K562 (cell line): ENCODE results near the gene FBXW8. TPM values are rescaled to one million over a fixed set of nuclear protein-coding genes. Genes with fewer than 3 reads are reported as not detected.

Experiments used
- ATAC-seq: fragments of 200-7000 bp; cut with Tn5 transposase; 3 replicates; pipeline ENCODE4 v1.9.1; 2020; ENCODE audit warnings: moderate library complexity
- BruUV-seq: library from RNA; stranded (reverse); fragments of 400-500 nt; replicated peaks from 2 replicates; lab custom pipeline; 2021; lab: Mats Ljungman, UMichigan
- CTCF ChIA-PET: fragments of 300-600 bp; formaldehyde crosslinking; extraction: SDS; loops from one replicate; lab custom pipeline; 2021; ENCODE audit warnings: low intra/inter-chr PET ratio; lab: Yijun Ruan, JAX
- POLR2A ChIA-PET: fragments of 300-600, 350-650 bp; sonication (Branson Sonifier 250); formaldehyde crosslinking; extraction: SDS; loops from one replicate; lab custom pipeline; 2021; ENCODE audit warnings: antibody characterized with exemption, inconsistent platforms; lab: Yijun Ruan, JAX
- DNase-seq, 4 experiments: peaks; one replicate each; pipeline versions ENCODE4 v3.0.0 to v3.0.0-alpha.2; 2011 to 2018; ENCODE audit warnings: low spot score in 3 of 4, mixed read lengths in 3 of 4; ENCODE audit errors: extremely low read depth in 1 of 4
- FAIRE-seq: peaks from 2 replicates; lab custom pipeline; 2011; peaks lifted over from hg19 to GRCh38; lab: Jason Lieb, UNC
- H2AFZ ChIP-seq: 2 replicates; pipeline ENCODE4 v1.6.0; 2011; ENCODE audit warnings: low read depth, low read length, control low read depth, inconsistent platforms
- H3K27ac ChIP-seq: fragments of 200-600 bp; 3 replicates; pipeline ENCODE4 v1.8.0; 2011; ENCODE audit warnings: low read depth, mild to moderate bottlenecking, control low read depth, inconsistent platforms, low read length, moderate library complexity, mixed read lengths; ENCODE audit errors: extremely low read depth
- H3K27me3 ChIP-seq, 2 experiments: fragments of 300-600 bp in 1 of 2; 2 replicates in 1 of 2; 3 replicates in 1 of 2; pipeline versions ENCODE4 v1.6.0 to v1.8.0; 2011; ENCODE audit warnings: inconsistent platforms in 2 of 2, low read length in 2 of 2, mild to moderate bottlenecking in 1 of 2, mixed read lengths in 1 of 2, moderate library complexity in 1 of 2; ENCODE audit not compliant: control insufficient read depth in 2 of 2, insufficient read depth in 2 of 2
- H3K36me3 ChIP-seq: fragments of 300-600 bp; 3 replicates; pipeline ENCODE4 v1.8.0; 2011; ENCODE audit warnings: mild to moderate bottlenecking, low read length, inconsistent platforms; ENCODE audit not compliant: control insufficient read depth, insufficient read depth
- H3K4me1 ChIP-seq, 2 experiments: fragments of 200-600 bp in 1 of 2; replicated peaks in 1 of 2; 2 replicates in 1 of 2; 3 replicates in 1 of 2; pipeline versions ENCODE4 v1.5.1 to v1.8.0; 2011; ENCODE audit warnings: inconsistent platforms in 2 of 2, low read length in 2 of 2, mild to moderate bottlenecking in 1 of 2, mixed read lengths in 1 of 2, moderate library complexity in 1 of 2; ENCODE audit not compliant: control insufficient read depth in 2 of 2, insufficient read depth in 2 of 2
- H3K4me2 ChIP-seq: 2 replicates; pipeline ENCODE4 v1.6.1; 2011; ENCODE audit warnings: low read length, control low read depth, inconsistent platforms, mixed read lengths; ENCODE audit not compliant: insufficient read depth
- H3K4me3 ChIP-seq: fragments of 200-600 bp; sonication (generic), shearing (Covaris generic); 2 replicates; pipeline ENCODE4 v1.5.1; 2016; ENCODE audit warnings: control low read depth, inconsistent platforms
- H3K79me2 ChIP-seq: fragments of 200-600 bp; 3 replicates; pipeline ENCODE4 v1.8.0; 2011; ENCODE audit warnings: low read length, inconsistent platforms; ENCODE audit not compliant: control insufficient read depth, insufficient read depth
- H3K9ac ChIP-seq, 2 experiments: 2 replicates each; pipeline versions ENCODE4 v1.6.0 to v1.6.1; 2011; ENCODE audit warnings: low read depth in 2 of 2, low read length in 2 of 2, control low read depth in 1 of 2, inconsistent platforms in 1 of 2, mild to moderate bottlenecking in 1 of 2, mixed read lengths in 1 of 2; ENCODE audit not compliant: insufficient read depth in 1 of 2
- H3K9me1 ChIP-seq: one replicate; pipeline ENCODE4 v1.6.0; 2011; ENCODE audit warnings: inconsistent platforms, mild to moderate bottlenecking, low read length, moderate library complexity; ENCODE audit not compliant: control insufficient read depth, insufficient read depth
- H3K9me3 ChIP-seq: replicated peaks from 2 replicates; pipeline ENCODE4 v1.5.1; 2011; ENCODE audit warnings: low read depth, low read length, inconsistent platforms; ENCODE audit not compliant: control insufficient read depth, insufficient read depth
- H4K20me1 ChIP-seq: replicated peaks from 2 replicates; pipeline ENCODE4 v1.6.1; 2011; ENCODE audit warnings: low read length, inconsistent platforms, mixed read lengths; ENCODE audit not compliant: control insufficient read depth, insufficient read depth
- ASH1L ChIP-seq: fragments of 450-650 bp; IDR thresholded peaks from 2 replicates; pipeline ENCODE4 v1.6.1; 2018; ENCODE audit warnings: borderline replicate concordance, mild to moderate bottlenecking, low read depth; ENCODE audit not compliant: partially characterized antibody
- DMBX1 ChIP-seq: fragments of 250-450 bp; sonication (Bioruptor Pico); IDR thresholded peaks from 2 replicates; pipeline ENCODE4 v1.8.0; 2022; ENCODE audit warnings: inconsistent platforms, mild to moderate bottlenecking, moderate library complexity, borderline replicate concordance
- ETV1 ChIP-seq: fragments of 450-650 bp; conservative IDR thresholded peaks from 2 replicates; pipeline ENCODE4 v1.6.1; 2016; ENCODE audit warnings: missing genetic modification characterization, control low read depth, low read depth, missing compliant biosample characterization
- ETV6 ChIP-seq, 3 experiments: fragments of 150-350 bp in 1 of 3; sonication (generic) in 1 of 3; formaldehyde crosslinking in 1 of 3; IDR thresholded peaks; 2 replicates each; pipeline versions ENCODE4 v1.6.1 to v1.8.0; 2014 to 2022; ENCODE audit warnings: borderline replicate concordance in 2 of 3, low read depth in 2 of 3, antibody characterized with exemption in 1 of 3, low read length in 1 of 3, mild to moderate bottlenecking in 1 of 3, missing genetic modification reagents in 1 of 3
- JUN ChIP-seq, 2 experiments: sonication (generic) in 1 of 2; formaldehyde crosslinking in 1 of 2; IDR thresholded peaks; 2 replicates each; pipeline versions ENCODE4 v1.6.1 to v1.8.0; 2012 to 2022; ENCODE audit warnings: borderline replicate concordance in 2 of 2, mild to moderate bottlenecking in 2 of 2, improper control_type of control experiment in 1 of 2, low read depth in 1 of 2, low read length in 1 of 2, missing genetic modification reagents in 1 of 2
- JUND ChIP-seq, 2 experiments: IDR thresholded peaks; 2 replicates in 1 of 2; 3 replicates in 1 of 2; pipeline ENCODE4 v1.6.1; 2011; ENCODE audit warnings: borderline replicate concordance in 2 of 2, low read depth in 2 of 2, low read length in 2 of 2, improper control_type of control experiment in 1 of 2, missing biosample characterization in 1 of 2, missing genetic modification characterization in 1 of 2, missing genetic modification reagents in 1 of 2
- MEIS2 ChIP-seq: fragments of 450-650 bp; IDR thresholded peaks from 2 replicates; pipeline ENCODE4 v1.6.1; 2014; ENCODE audit warnings: mild to moderate bottlenecking; ENCODE audit not compliant: partially characterized antibody
- SMAD2 ChIP-seq: fragments of 150-350 bp; IDR thresholded peaks from 2 replicates; pipeline ENCODE4 v1.6.1; 2014; ENCODE audit warnings: low read depth, mild to moderate bottlenecking, low read length
- TARDBP ChIP-seq: fragments of 450-650 bp; IDR thresholded peaks from 2 replicates; pipeline ENCODE4 v1.6.1; 2016
- TEAD4 ChIP-seq, 2 experiments: sonication (generic) in 1 of 2; formaldehyde crosslinking in 1 of 2; IDR thresholded peaks; 2 replicates each; pipeline versions ENCODE4 v1.6.1 to v1.8.0; 2012 to 2022; ENCODE audit warnings: borderline replicate concordance in 1 of 2, inconsistent platforms in 1 of 2, low read length in 1 of 2, mild to moderate bottlenecking in 1 of 2, missing genetic modification reagents in 1 of 2
- ZNF146 ChIP-seq: IDR thresholded peaks from one replicate; pipeline ENCODE4 v1.6.1; 2018; ENCODE audit warnings: missing compliant biosample characterization; ENCODE audit not compliant: unreplicated experiment
- ZNF507 ChIP-seq: conservative IDR thresholded peaks from 2 replicates; pipeline ENCODE4 v1.6.1; 2017; ENCODE audit warnings: missing genetic modification characterization, missing compliant biosample characterization
- WGBS: fragments of 100-300 bp; shearing (Covaris generic); methylation state at CpG from one replicate; pipeline ENCODE4 v1.1.6; 2016; ENCODE audit warnings: low coverage, mixed read lengths; ENCODE audit not compliant: insufficient coverage; ENCODE audit errors: missing lambda C conversion rate; 5-methylcytosine and 5-hydroxymethylcytosine counted together
- in situ Hi-C: fragments of 300-500 bp; cut with MboI; formaldehyde crosslinking; loops from 4 replicates; pipeline ENCODE4 v1.15.0; 2018; ENCODE audit warnings: inconsistent platforms, mixed read lengths
- intact Hi-C: fragments of 100-400 bp; cut with micrococcal nuclease; formaldehyde crosslinking; loops from 2 replicates; pipeline ENCODE4 v1.14.2; 2022
- polyA plus RNA-seq, 8 experiments: library from polyadenylated mRNA; depleted of rRNA in 4 of 8; stranded (reverse) in 5 of 8; unstranded in 3 of 8; fragments of >200 nt; fragmentation: Nextera tagmentation in 2 of 8; fragmentation: Illumina TruSeq in 1 of 8; extraction: Ambion mirVana in 2 of 8; extraction: Trizol in 1 of 8; gene quantifications; 2 replicates each; pipeline versions ENCODE4 v1.2.1 to v1.2.3, GENCODE V29; 2011 to 2014; ENCODE audit warnings: inconsistent platforms in 1 of 8, missing spikeins in 1 of 8
- total RNA-seq, 7 experiments: library from RNA; depleted of rRNA in 6 of 7; stranded (reverse); fragments of >200 nt in 6 of 7; fragmentation: Illumina TruSeq in 2 of 7; extraction: Trizol in 2 of 7; gene quantifications; 2 replicates each; pipeline versions ENCODE4 v1.2.1 to v1.2.3, GENCODE V29; 2011 to 2021; ENCODE audit warnings: low replicate concordance in 1 of 7
- TF ChIP-seq, protein P1 (sequence below): fragments of 250-450 bp; sonication (Bioruptor Pico); IDR thresholded peaks from 2 replicates; pipeline ENCODE4 v1.4.0; 2020; ENCODE audit warnings: mild to moderate bottlenecking, moderate library complexity, borderline replicate concordance
- TF ChIP-seq, protein P2 (sequence below): fragments of 450-650 bp; IDR thresholded peaks from 2 replicates; pipeline ENCODE4 v1.6.1; 2016

FBXW8 gene
- total and polyA plus RNA-seq, 9 of the 15 experiments (the other 6 are each of a cell fraction or from before 2014, with no cell fraction given): 0.58 to 8.3 (median 4.4) TPM

DNA sequence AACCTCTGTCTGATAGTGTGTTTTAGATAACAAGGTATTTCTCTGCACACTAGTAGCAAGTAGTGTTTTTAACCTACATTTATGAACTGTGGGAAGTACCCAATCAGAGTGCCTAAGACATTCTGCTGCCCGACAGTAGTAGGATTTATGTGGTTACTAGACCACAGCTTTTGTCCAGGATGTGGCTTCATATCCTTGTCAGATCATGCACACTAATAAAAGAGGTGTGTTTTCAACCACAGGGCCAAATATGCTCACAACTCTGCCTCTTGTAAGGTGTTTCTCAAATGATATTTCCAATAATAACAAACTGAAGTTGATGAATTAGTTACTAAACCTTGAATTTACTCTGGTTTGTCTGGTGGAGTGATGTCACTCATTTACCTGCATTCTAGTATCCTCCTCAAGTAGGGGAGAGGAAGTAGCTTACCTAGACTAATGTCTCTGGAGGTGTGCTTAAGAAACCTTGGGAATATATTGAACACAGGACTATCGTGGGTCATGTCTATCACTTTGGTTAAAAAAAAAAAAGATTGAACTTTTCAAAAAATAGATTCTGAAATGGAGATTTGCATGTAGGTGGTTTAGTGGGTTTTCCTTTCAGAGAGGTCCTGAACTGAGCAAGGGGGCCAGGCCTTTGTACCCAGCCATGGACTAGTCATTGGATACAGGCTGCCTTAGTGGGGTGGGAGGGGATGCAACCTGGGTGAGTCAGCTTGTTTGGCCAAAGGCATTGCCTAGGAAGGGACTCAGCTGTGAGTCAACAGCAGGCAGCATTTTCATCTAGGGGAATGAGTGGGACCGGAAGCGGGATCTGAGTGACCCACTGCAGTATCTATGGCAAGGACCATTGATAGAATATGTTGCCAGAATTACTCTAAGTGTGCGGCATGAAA lies 14.1 kb downstream of the FBXW8 start:
- Histone ChIP-seq H3K27ac (no peak overlapping the region), H3K9ac (no peak overlapping the region), H3K79me2 (peaks cover 5% of the 10 kb centered on the region; the same call in 2 of the 3 replicates), H3K9me3 (no peaks in the 10 kb centered on the region), H4K20me1 (no peaks in the 10 kb centered on the region), H3K36me3 (peaks cover 7% of the 10 kb centered on the region; the same call in 1 of the 3 replicates), H3K27me3 (no peaks in the 10 kb centered on the region), H3K4me1 (peaks cover 3 to 19% of the 10 kb centered on the region in 2 experiments), H3K9me1 (no peaks in the 10 kb centered on the region), H3K4me2 (no peak overlapping the region), H2AFZ (no peak overlapping the region), H3K4me3 (no peak overlapping the region)
- in situ Hi-C loops: no loop called here
- ChIA-PET POLR2A (interaction anchor here (0.6 kb wide), 1 partner anchor 75 kb away, joined by 3 read pairs; no protein-coding TSS in a partner anchor), CTCF (interaction anchor here (0.6 kb wide), 1 partner anchor 116 kb away, joined by 6 read pairs; no protein-coding TSS in a partner anchor)
- ATAC-seq (peak; percentile 61), DNase-seq (peak in 2 of 4 experiments; percentile 30 to 42), FAIRE-seq (peak; percentile 32)
- intact Hi-C loops: no loop called here
- WGBS: 32% methylated on average over 5 of the region's 5 CpGs
- BruUV-seq: no TSS peak
- TF ChIP-seq DMBX1: no peak
- TF ChIP-seq ZNF146 (CRISPR knock-in tag): no peak
- no peak for TF ChIP-seq TARDBP
- peak in 1 of 2 experiments; percentile 31; a peak in 1 of 4 replicates for TF ChIP-seq ETV6 (IDR thresholded peaks at IDR 0.05; ENCODE audit: borderline replicate concordance in 1 of 2, low read depth in 2 of 2, low read length in 1 of 2)
- no peak for TF ChIP-seq ETV6 (CRISPR knock-in tag; IDR thresholded peaks at IDR 0.05; ENCODE audit: borderline replicate concordance)
- TF ChIP-seq, protein P1, sequence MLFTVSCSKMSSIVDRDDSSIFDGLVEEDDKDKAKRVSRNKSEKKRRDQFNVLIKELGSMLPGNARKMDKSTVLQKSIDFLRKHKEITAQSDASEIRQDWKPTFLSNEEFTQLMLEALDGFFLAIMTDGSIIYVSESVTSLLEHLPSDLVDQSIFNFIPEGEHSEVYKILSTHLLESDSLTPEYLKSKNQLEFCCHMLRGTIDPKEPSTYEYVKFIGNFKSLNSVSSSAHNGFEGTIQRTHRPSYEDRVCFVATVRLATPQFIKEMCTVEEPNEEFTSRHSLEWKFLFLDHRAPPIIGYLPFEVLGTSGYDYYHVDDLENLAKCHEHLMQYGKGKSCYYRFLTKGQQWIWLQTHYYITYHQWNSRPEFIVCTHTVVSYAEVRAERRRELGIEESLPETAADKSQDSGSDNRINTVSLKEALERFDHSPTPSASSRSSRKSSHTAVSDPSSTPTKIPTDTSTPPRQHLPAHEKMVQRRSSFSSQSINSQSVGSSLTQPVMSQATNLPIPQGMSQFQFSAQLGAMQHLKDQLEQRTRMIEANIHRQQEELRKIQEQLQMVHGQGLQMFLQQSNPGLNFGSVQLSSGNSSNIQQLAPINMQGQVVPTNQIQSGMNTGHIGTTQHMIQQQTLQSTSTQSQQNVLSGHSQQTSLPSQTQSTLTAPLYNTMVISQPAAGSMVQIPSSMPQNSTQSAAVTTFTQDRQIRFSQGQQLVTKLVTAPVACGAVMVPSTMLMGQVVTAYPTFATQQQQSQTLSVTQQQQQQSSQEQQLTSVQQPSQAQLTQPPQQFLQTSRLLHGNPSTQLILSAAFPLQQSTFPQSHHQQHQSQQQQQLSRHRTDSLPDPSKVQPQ (CRISPR knock-in tag): no peak
- TF ChIP-seq JUND (IDR thresholded peaks at IDR 0.05; ENCODE audit: borderline replicate concordance, low read depth, low read length): 0 out of 2 replicates have a peak, but pooled peaks have one; percentile 24
- TF ChIP-seq JUND (tag; IDR thresholded peaks at IDR 0.05; ENCODE audit: borderline replicate concordance, low read depth, low read length): no peak
- peak; percentile 89 for TF ChIP-seq ETV1 (tag)
- TF ChIP-seq MEIS2: peak; percentile 83
- peak; percentile 52; the same call in 1 of the 2 replicates for TF ChIP-seq TEAD4 (IDR thresholded peaks at IDR 0.05; ENCODE audit: low read length)
- no peak for TF ChIP-seq TEAD4 (CRISPR knock-in tag; IDR thresholded peaks at IDR 0.05; ENCODE audit: borderline replicate concordance)
- TF ChIP-seq ASH1L: no peak
- no peak for TF ChIP-seq ZNF507 (tag)
- TF ChIP-seq JUN (IDR thresholded peaks at IDR 0.05; ENCODE audit: borderline replicate concordance, low read depth, low read length): 0 out of 2 replicates have a peak, but pooled peaks have one; percentile 45
- TF ChIP-seq JUN (CRISPR knock-in tag; IDR thresholded peaks at IDR 0.05; ENCODE audit: borderline replicate concordance): no peak
- TF ChIP-seq, protein P2, sequence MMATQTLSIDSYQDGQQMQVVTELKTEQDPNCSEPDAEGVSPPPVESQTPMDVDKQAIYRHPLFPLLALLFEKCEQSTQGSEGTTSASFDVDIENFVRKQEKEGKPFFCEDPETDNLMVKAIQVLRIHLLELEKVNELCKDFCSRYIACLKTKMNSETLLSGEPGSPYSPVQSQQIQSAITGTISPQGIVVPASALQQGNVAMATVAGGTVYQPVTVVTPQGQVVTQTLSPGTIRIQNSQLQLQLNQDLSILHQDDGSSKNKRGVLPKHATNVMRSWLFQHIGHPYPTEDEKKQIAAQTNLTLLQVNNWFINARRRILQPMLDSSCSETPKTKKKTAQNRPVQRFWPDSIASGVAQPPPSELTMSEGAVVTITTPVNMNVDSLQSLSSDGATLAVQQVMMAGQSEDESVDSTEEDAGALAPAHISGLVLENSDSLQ: peak; percentile 48; the same call in 1 of the 2 replicates
- no peak for TF ChIP-seq SMAD2
